Measurements from ENCODE around the gene BAG2.

DNA sequence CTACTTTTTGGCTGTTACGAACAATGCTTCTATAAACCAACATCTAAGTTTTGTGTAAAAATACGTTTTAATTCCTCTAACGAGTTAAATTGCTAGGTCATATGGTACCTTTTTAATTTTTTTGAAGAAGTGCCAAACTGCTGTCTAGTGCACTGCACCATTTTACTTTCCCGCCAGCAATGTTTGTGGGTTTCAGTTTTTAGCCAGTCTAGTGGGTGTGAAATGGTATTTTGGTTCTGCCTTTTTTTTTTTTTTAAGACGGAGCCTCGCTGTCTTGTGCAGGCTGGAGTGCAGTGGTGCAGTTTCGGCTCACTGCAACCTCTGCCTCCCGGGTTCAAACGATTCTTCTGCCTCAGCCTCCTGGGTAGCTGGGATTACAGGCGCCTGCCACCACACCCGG is 34.1 kb upstream of the BAG2 start:
- TF ChIP-seq ZBTB7A (IDR thresholded peaks at IDR 0.05; ENCODE audit: low read depth) (no peak), EGR1 (IDR thresholded peaks at IDR 0.05) (no peak), CEBPB (IDR thresholded peaks at IDR 0.05) (no peak), TCF12 (IDR thresholded peaks at IDR 0.05; ENCODE audit: low read depth) (no peak), EP300 (IDR thresholded peaks at IDR 0.05; ENCODE audit: borderline replicate concordance) (no peak), CREB1 (IDR thresholded peaks at IDR 0.05; ENCODE audit: low read depth) (no peak), TAF1 (IDR thresholded peaks at IDR 0.05; ENCODE audit: low read depth) (no peak), NFIC (IDR thresholded peaks at IDR 0.05) (no peak), RAD21 (IDR thresholded peaks at IDR 0.05; ENCODE audit: low read depth) (no peak), TEAD4 (IDR thresholded peaks at IDR 0.05) (no peak), FOXM1 (IDR thresholded peaks at IDR 0.05; ENCODE audit: borderline replicate concordance, low read depth) (no peak)
- TF ChIP-seq, protein P1, sequence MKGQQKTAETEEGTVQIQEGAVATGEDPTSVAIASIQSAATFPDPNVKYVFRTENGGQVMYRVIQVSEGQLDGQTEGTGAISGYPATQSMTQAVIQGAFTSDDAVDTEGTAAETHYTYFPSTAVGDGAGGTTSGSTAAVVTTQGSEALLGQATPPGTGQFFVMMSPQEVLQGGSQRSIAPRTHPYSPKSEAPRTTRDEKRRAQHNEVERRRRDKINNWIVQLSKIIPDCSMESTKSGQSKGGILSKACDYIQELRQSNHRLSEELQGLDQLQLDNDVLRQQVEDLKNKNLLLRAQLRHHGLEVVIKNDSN (IDR thresholded peaks at IDR 0.05) = no peak
- TF ChIP-seq, protein P2, sequence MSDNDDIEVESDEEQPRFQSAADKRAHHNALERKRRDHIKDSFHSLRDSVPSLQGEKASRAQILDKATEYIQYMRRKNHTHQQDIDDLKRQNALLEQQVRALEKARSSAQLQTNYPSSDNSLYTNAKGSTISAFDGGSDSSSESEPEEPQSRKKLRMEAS (IDR thresholded peaks at IDR 0.05) = no peak
- TF ChIP-seq, protein P3, sequence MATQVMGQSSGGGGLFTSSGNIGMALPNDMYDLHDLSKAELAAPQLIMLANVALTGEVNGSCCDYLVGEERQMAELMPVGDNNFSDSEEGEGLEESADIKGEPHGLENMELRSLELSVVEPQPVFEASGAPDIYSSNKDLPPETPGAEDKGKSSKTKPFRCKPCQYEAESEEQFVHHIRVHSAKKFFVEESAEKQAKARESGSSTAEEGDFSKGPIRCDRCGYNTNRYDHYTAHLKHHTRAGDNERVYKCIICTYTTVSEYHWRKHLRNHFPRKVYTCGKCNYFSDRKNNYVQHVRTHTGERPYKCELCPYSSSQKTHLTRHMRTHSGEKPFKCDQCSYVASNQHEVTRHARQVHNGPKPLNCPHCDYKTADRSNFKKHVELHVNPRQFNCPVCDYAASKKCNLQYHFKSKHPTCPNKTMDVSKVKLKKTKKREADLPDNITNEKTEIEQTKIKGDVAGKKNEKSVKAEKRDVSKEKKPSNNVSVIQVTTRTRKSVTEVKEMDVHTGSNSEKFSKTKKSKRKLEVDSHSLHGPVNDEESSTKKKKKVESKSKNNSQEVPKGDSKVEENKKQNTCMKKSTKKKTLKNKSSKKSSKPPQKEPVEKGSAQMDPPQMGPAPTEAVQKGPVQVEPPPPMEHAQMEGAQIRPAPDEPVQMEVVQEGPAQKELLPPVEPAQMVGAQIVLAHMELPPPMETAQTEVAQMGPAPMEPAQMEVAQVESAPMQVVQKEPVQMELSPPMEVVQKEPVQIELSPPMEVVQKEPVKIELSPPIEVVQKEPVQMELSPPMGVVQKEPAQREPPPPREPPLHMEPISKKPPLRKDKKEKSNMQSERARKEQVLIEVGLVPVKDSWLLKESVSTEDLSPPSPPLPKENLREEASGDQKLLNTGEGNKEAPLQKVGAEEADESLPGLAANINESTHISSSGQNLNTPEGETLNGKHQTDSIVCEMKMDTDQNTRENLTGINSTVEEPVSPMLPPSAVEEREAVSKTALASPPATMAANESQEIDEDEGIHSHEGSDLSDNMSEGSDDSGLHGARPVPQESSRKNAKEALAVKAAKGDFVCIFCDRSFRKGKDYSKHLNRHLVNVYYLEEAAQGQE (IDR thresholded peaks at IDR 0.05; ENCODE audit: low read depth) = no peak
